Measurements from ENCODE around the gene CEP295NL. TPM values are rescaled to one million over a fixed set of nuclear protein-coding genes. Genes with fewer than 3 reads are reported as not detected.

Gene CEP295NL
- total RNA-seq, 1 donor from 2014 or later = 3.8 TPM

- Mint-ChIP-seq H3K27me3 (no peaks in the 10 kb centered on the region), H3K36me3 (peaks cover 4% of the 10 kb centered on the region), H3K27ac (no peak overlapping the region), H3K9me3 (no peaks in the 10 kb centered on the region), H3K4me1 (ENCODE audit: unreplicated experiment) (peaks cover 9% of the 10 kb centered on the region), H3K4me3 (no peak overlapping the region)
- TF ChIP-seq CTCF (conservative IDR thresholded peaks at IDR 0.05) = no peak
- no peak for DNase-seq (ENCODE audit: extremely low spot score, unreplicated experiment)
Measured at GRCh38 chr17:78844301-78845005, 58.5 kb downstream of the CEP295NL start.

- peaks cover 1% of the 10 kb centered on the region for H3K36me3 Mint-ChIP-seq
- peaks cover 21% of the 10 kb centered on the region for H3K4me1 Mint-ChIP-seq (ENCODE audit: unreplicated experiment)
- no peaks in the 10 kb centered on the region for H3K9me3 Mint-ChIP-seq
- peak overlapping the region; percentile 98 for H3K27ac Mint-ChIP-seq
- TF ChIP-seq CTCF (conservative IDR thresholded peaks at IDR 0.05) = peak; percentile 72
- peak overlapping the region; percentile 58 for H3K4me3 Mint-ChIP-seq
- no peak for DNase-seq (ENCODE audit: extremely low spot score, unreplicated experiment)
- H3K27me3 Mint-ChIP-seq = no peaks in the 10 kb centered on the region
Measured at GRCh38 chr17:78842881-78843565, 60.0 kb downstream of the CEP295NL start.

GRCh38 chr17:78840780-78841611 is 62.0 kb downstream of the CEP295NL start, which contains the start of gene USP36:
Gene USP36 (minus strand): TSS chr17:78840814. CDS start chr17:78836363, 4,451 bp downstream.
- Mint-ChIP-seq H3K36me3 (peaks cover 4% of the 10 kb centered on the region), H3K27ac (peak within 1 kb of the TSS; percentile 98), H3K27me3 (no peaks in the 10 kb centered on the region), H3K4me3 (peak within 1 kb of the TSS; percentile 94), H3K9me3 (no peaks in the 10 kb centered on the region), H3K4me1 (ENCODE audit: unreplicated experiment) (peaks cover 21% of the 10 kb centered on the region)
- TF ChIP-seq CTCF (conservative IDR thresholded peaks at IDR 0.05) = peak; percentile 21
- peak; percentile 100 for DNase-seq (ENCODE audit: extremely low spot score, unreplicated experiment)

Other genes with a start within 250 kb of the CEP295NL start
- gene CYTH1, start 120.9 kb downstream of the CEP295NL start, total RNA-seq (ENCODE audit: low replicate concordance) = 18.8 and 30.3 TPM in 2 replicates
- gene USP36, start 62.4 kb downstream of the CEP295NL start, total RNA-seq (ENCODE audit: low replicate concordance) = 53.4 and 58.6 TPM in 2 replicates
- 125 and 192 TPM in 2 replicates for gene TIMP2, start 22.2 kb upstream of the CEP295NL start, total RNA-seq (ENCODE audit: low replicate concordance)
- gene LGALS3BP, start 76.7 kb upstream of the CEP295NL start, total RNA-seq (ENCODE audit: low replicate concordance) = 154 and 202 TPM in 2 replicates
- gene CANT1, start 106.6 kb upstream of the CEP295NL start, total RNA-seq (ENCODE audit: low replicate concordance) = 75.1 and 105 TPM in 2 replicates
- gene C1QTNF1, start 121.0 kb upstream of the CEP295NL start, total RNA-seq (ENCODE audit: low replicate concordance) = 8.7 and 9.4 TPM in 2 replicates
- gene ENGASE, start 171.6 kb upstream of the CEP295NL start, total RNA-seq (ENCODE audit: low replicate concordance) = 45.0 and 72.6 TPM in 2 replicates

Measured in type B pancreatic cell (in vitro differentiated cells).